Keratinocyte (primary cell): Measurements from ENCODE around the gene INKA2.

Experiments used
- CTCF ChIP-seq, 3 experiments: IDR thresholded peaks in 1 of 3; conservative IDR thresholded peaks in 1 of 3; optimal IDR thresholded peaks in 1 of 3; 2 replicates in 2 of 3; 3 replicates in 1 of 3; pipeline versions ENCODE3 to v1.5.1; 2011; ENCODE audit warnings: low read length in 3 of 3, mild to moderate bottlenecking in 3 of 3, moderate library complexity in 2 of 3, control low read depth in 1 of 3, inconsistent platforms in 1 of 3; ENCODE audit not compliant: insufficient read depth in 2 of 3; ENCODE audit errors: extremely low read depth in 1 of 3
- EZH2 ChIP-seq: IDR thresholded peaks from one replicate; pipeline ENCODE4 v1.6.1; 2012; ENCODE audit warnings: inconsistent platforms, mild to moderate bottlenecking, low read length, moderate library complexity

GRCh38 chr1:111750856-111751255 is 11.7 kb upstream of the INKA2 start:
- TF ChIP-seq CTCF (optimal IDR thresholded peaks at IDR 0.05 in 1 of 3, IDR thresholded peaks at IDR 0.05 in 1 of 3, conservative IDR thresholded peaks at IDR 0.05 in 1 of 3; ENCODE audit: extremely low read depth in 1 of 3, insufficient read depth in 2 of 3, low read length in 3 of 3) (no peak), EZH2 (no peak)
